Bone marrow (tissue), 2 donors: ENCODE data around the gene OR51T1.
"Not testable (repeated sequence)": the region's sequence is repeated elsewhere in the genome, so short reads cannot be mapped to it uniquely, and the experiment has no call there.

Source experiments
- DNase-seq, 2 donors: peaks; one replicate each; lab custom pipeline; 2025; lab: John Stamatoyannopoulos, UW

OR51T1 gene

DNA sequence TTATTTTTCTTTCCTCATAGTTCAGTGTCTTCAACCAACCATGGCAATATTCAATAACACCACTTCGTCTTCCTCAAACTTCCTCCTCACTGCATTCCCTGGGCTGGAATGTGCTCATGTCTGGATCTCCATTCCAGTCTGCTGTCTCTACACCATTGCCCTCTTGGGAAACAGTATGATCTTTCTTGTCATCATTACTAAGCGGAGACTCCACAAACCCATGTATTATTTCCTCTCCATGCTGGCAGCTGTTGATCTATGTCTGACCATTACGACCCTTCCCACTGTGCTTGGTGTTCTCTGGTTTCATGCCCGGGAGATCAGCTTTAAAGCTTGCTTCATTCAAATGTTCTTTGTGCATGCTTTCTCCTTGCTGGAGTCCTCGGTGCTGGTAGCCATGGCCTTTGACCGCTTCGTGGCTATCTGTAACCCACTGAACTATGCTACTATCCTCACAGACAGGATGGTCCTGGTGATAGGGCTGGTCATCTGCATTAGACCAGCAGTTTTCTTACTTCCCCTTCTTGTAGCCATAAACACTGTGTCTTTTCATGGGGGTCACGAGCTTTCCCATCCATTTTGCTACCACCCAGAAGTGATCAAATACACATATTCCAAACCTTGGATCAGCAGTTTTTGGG, at the start of gene OR51T1:
OR51T1 (plus strand) TSS at position 41 of the 641 bp plus-strand sequence; CDS start at position 41, 0 bp downstream.
- DNase-seq = no peak

GRCh38 chr11:4839851-4840549, 41.7 kb upstream of the OR51T1 start:
- no peak for DNase-seq

DNA sequence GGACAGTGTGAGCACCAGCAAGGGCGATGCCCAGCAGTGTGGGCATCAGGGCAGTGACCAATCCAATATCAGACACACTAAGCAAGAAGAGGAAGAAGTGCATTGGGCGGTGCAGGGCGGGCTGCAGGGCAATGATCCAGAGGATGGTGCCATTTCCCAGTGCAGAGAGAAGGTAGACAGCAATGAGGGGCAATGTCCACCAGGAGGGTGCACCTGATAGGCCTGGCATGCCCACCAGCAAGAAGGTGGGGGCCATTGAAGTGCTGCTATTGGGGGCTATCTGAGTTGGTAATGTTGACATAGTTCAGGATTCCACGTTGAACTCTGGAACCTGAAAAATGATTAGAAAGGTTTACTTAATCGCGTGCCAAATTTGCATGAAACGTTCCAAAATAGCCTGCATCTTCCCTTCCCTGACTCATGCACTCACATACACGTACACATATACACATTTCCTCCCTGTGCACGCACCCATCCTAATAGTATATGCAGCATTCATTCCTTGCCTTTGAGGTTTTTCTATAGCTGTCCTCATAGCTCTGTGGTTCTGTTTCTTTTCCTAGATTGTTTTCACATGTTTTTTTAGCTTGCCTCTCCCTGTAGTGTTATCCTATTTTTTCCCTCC, 32.7 kb upstream of the OR51T1 start, which contains the start of gene OR51S1:
OR51S1 (minus strand) TSS at position 301 of the 625 bp plus-strand sequence; CDS start at position 301, 0 bp downstream.
- no peak for DNase-seq

DNA sequence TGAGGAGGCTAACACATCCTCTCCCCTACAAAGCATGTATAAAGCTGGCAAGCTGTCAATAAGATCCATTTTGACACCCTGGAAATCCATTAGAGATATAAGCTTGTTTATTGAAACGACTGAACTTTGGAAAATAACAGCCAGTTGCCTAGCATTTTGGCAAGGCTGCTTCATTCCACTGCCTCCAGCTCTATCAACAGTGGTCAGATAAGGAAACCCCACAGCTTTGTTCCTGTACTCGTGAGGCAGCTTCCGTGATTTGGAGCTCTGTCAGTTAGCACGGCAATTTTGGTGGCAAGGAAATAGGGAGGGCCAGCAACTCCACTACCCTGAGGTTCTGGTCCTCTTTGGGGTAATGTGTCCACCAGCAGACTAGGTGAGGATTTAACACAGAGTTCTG, 30.7 kb upstream of the OR51T1 start:
- DNase-seq = no peak

DNA sequence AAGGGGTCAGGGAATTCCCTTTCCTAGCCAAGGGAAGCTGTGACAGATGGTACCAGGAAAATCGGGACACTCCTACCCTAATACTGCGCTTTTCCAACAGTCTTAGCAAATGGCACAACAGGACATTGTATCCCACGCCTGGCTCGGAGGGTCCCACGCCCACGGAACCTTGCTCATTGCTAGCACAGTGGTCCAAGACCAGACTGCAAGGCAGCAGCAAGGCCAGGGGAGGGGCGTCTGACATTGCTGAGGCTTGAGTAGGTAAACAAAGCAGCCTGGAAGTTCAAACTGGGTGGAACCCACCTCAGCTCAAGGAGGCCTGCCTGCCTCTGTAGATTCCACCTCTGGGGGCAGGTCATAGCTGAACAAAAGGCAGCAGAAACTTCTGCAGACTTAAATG, 27.4 kb upstream of the OR51T1 start:
- DNase-seq = not testable (repeated sequence)

GRCh38 chr11:4862447-4863236, 19.1 kb upstream of the OR51T1 start:
- no peak for DNase-seq

DNA sequence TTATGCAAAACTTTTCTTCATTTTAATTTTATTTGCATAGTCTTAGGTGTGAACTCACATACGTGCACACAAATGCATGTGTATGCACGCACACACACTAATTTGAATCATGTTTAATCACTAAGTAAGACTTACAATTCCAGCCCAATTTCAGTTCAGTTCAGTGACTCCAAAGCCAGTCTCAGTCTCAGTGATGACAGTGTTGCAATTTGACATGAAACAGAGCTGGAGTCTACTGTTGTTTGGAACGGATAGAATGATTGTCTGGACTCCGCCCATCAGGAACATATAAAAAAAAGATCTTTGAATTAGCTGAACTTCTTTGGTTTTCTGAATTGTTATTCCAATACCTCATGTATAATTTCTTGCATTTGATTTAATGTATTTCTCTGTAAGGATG, 17.8 kb upstream of the OR51T1 start:
- no peak for DNase-seq

DNA sequence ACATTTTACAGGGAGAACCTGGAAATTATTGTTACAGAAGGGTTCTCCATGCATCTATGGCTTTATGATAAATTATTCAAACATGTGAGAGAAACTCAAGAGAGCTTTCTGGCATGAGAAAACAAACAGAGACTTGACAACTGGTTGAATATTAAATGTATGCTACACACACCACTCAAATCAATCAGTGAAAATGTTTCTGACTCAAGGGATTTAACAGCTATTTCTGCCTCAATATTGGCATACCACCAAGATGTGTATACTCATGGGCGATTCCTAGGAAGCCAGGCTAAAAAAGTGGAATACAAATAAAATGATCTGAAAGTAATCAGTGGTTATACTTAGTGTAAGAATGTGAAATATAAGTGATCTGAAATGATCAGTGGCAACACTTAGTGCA, 15.8 kb upstream of the OR51T1 start:
- no peak for DNase-seq

DNA sequence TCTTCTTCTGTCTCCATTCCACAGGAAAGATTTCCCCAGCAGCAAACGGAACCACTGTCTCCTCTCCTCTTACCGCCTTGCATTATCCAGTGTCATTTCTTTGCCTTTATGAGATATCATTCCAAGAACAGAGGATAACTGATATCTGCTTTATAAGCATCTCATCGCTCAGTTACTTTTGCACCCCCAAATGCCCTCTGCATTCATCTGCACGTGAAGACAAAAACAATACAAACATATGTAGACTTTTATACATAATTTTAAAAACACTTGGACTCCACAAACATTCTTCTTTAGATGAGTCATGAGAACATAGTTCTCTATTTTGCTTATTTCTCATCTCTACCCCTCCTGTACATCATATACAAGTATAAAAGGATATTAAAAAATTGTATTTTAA, 512 bp upstream of the OR51T1 start:
- DNase-seq = no peak

- DNase-seq = no peak
Observed at GRCh38 chr11:4882543-4882942, 843 bp downstream of the OR51T1 start.

DNA sequence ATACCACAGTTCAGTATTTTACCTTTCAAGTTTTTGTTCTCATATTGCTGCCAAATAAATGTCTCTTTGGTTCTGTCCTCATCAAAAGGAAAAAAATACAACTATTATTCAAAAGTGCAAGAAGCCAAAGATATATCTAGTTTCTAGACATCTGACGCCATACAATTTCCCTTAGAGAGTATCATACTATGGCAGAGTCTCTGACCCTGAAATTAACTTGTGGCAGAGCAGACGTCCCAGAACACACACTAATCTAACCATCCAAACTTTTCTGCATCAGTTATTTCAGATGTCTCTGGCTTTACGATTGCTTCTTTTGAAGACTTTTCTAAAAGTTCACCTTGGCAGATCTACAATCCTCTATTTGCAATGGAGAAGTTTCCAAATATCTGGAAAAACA, 2.7 kb downstream of the OR51T1 start:
- no peak for DNase-seq

DNA sequence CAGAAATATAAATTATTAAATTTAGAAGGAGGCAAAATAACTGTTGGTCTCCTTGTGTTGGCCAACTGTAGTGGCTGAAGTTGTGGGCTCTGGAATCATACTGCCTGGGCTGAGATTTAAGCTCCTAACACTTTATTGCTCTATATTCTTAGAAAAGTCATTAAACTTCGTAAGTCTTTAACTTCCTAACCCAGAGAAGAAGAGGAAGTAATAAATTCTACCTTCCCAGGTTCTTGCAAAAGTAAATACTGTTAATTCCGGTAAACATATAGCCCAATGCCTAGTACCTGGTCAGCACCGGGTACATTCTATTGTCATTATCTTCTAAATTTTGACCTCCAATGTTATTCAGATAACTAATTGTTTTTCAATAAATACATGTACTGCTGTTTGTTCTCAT, 4.5 kb downstream of the OR51T1 start:
- no peak for DNase-seq

GRCh38 chr11:4887591-4887990, 5.9 kb downstream of the OR51T1 start:
- DNase-seq = no peak

GRCh38 chr11:4890279-4890678, 8.6 kb downstream of the OR51T1 start:
- DNase-seq = no peak

- DNase-seq = no peak
Observed at GRCh38 chr11:4891996-4892640, 10.4 kb downstream of the OR51T1 start.

GRCh38 chr11:4903484-4903883, 21.8 kb downstream of the OR51T1 start, which contains the start of gene OR51A7:
OR51A7 (plus strand) TSS chr11:4903783; CDS start chr11:4907370, 3,587 bp downstream.
- no peak for DNase-seq

DNA sequence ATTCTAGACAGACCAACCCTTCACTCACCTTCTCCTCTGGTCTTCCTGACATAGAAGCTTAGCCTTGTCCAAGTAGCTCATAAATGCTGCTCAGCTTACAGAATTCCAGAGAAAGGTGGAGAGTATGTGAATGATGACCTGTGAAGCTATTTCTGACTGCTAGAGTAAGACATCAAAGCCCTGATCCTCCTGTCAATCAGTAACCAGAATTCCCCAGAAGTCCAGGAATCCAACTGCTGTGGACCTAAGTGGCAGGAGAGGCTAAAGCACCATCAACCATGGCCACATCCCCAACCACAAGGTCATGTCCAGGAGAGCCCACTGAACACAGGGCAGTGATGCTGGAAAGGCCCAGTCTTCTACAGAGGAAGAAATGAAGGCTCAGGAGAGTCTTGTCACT, 34.9 kb downstream of the OR51T1 start:
- no peak for DNase-seq

- no peak for DNase-seq
Observed at GRCh38 chr11:4919250-4919649, 37.5 kb downstream of the OR51T1 start, which contains the start of gene OR51G2. OR51G2 (minus strand) TSS chr11:4919350; CDS start chr11:4915663, 3,687 bp downstream.

- DNase-seq = no peak
Observed at GRCh38 chr11:4921796-4922195, 40.1 kb downstream of the OR51T1 start.

GRCh38 chr11:4922304-4922703, 40.6 kb downstream of the OR51T1 start:
- DNase-seq = no peak

DNA sequence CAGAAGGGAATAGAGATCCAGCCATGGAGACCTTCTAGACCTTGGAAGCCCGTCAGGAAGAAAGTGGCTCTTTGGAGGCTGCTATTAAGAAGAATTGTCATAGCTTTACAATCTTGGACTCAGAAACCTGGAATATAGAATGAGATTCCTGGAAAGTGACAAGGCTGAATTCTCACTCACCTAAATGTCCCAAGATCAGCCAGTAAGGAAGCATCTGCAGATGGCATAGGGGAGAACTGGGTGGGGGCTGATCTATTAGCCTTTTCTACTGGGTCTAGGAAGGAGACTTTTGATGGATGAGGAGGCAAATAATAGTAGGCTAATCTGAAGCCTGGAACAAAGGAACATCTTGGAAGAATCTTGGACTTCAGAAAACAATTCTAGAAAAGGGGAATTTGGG, 42.5 kb downstream of the OR51T1 start, which contains the start of gene OR51G1:
OR51G1 (minus strand) TSS at position 101 of the 400 bp plus-strand sequence; CDS start at position 101, 0 bp downstream.
- no peak for DNase-seq
